HG02840 (cell line): ENCODE results near the gene MMP3.
A peak's percentile ranks its signal among the peaks of the same experiment; 100 is the strongest.
"Not testable (repeated sequence)": the region's sequence is repeated elsewhere in the genome, so short reads cannot be mapped to it uniquely, and the experiment has no call there.

Experiments
- ATAC-seq: cut with Tn5 transposase; IDR thresholded peaks from one replicate; pipeline ENCODE4 v1.9.1; 2021; ENCODE audit warnings: mild to moderate bottlenecking, moderate library complexity, moderate number of reproducible peaks; ENCODE audit not compliant: unreplicated experiment, low FRiP score

MMP3 gene

GRCh38 chr11:102843489-102843888 lies at the start of gene MMP3:
Gene MMP3, minus strand, starts transcription at chr11:102843609. Its CDS starts 63 bp downstream, at chr11:102843546.
- no peak for ATAC-seq

GRCh38 chr11:102891736-102892135 lies 48.3 kb upstream of the MMP3 start:
- no peak for ATAC-seq

- no peak for ATAC-seq
These were observed 43.6 kb upstream of the MMP3 start for GRCh38 chr11:102886999-102887398.

- ATAC-seq, result peak; percentile 40
These were observed 39.7 kb upstream of the MMP3 start for GRCh38 chr11:102883141-102883540.

GRCh38 chr11:102882389-102883024 lies 39.1 kb upstream of the MMP3 start:
- ATAC-seq, result peak; percentile 88

- ATAC-seq, result no peak
These were observed 36.4 kb upstream of the MMP3 start for GRCh38 chr11:102879801-102880200.

- ATAC-seq, result no peak
These were observed 35.2 kb upstream of the MMP3 start for GRCh38 chr11:102878595-102878994.

- ATAC-seq, result no peak
These were observed 31.4 kb upstream of the MMP3 start, which contains the start of gene MMP12 for GRCh38 chr11:102874852-102875251. Gene MMP12, minus strand, starts transcription at chr11:102874982. Its CDS starts 45 bp downstream, at chr11:102874937.

GRCh38 chr11:102869354-102869964 lies 26.1 kb upstream of the MMP3 start:
- not testable (repeated sequence) for ATAC-seq

- ATAC-seq, result no peak
These were observed 24.9 kb upstream of the MMP3 start for GRCh38 chr11:102868339-102868738.

GRCh38 chr11:102864724-102865123 lies 21.3 kb upstream of the MMP3 start:
- ATAC-seq, result no peak

GRCh38 chr11:102853956-102854355 lies 10.5 kb upstream of the MMP3 start:
- ATAC-seq, result no peak

GRCh38 chr11:102853055-102853454 lies 9.6 kb upstream of the MMP3 start:
- ATAC-seq, result no peak

- ATAC-seq, result no peak
These were observed 7.8 kb upstream of the MMP3 start for GRCh38 chr11:102850973-102851745.

- ATAC-seq, result no peak
These were observed 5.9 kb upstream of the MMP3 start for GRCh38 chr11:102849311-102849710.

- no peak for ATAC-seq
These were observed 2.9 kb upstream of the MMP3 start for GRCh38 chr11:102846292-102846691.

- no peak for ATAC-seq
These were observed 479 bp downstream of the MMP3 start for GRCh38 chr11:102842930-102843329.

GRCh38 chr11:102840018-102840417 lies 3.4 kb downstream of the MMP3 start:
- ATAC-seq, result no peak

GRCh38 chr11:102837646-102838045 lies 5.8 kb downstream of the MMP3 start:
- ATAC-seq, result no peak

GRCh38 chr11:102837156-102837555 lies 6.3 kb downstream of the MMP3 start:
- no peak for ATAC-seq

GRCh38 chr11:102836290-102836875 lies 7.0 kb downstream of the MMP3 start:
- no peak for ATAC-seq
